LHCN-M2 (cell line): Measurements from ENCODE around the gene GAB2. TPM values are rescaled to one million over a fixed set of nuclear protein-coding genes. Genes with fewer than 3 reads are reported as not detected.

Experiments
- DNase-seq: peaks from one replicate; pipeline ENCODE4 v3.0.0-alpha.2; 2012; ENCODE audit warnings: low read depth
- total RNA-seq: library from RNA; depleted of rRNA; stranded (reverse); fragments of >200 nt; gene quantifications from 2 replicates; pipeline ENCODE4 v1.2.3, GENCODE V29; 2014

Gene GAB2
- total RNA-seq, 1 experiment from 2014 or later: 8.1 TPM

- DNase-seq: no peak
Measured at GRCh38 chr11:78428773-78429172, 11.2 kb upstream of the GAB2 start.

GRCh38 chr11:78428266-78428636 is 10.6 kb upstream of the GAB2 start:
- no peak for DNase-seq

GRCh38 chr11:78427615-78428265 is 10.1 kb upstream of the GAB2 start:
- no peak for DNase-seq

GRCh38 chr11:78426845-78427244 is 9.2 kb upstream of the GAB2 start:
- DNase-seq: no peak

GRCh38 chr11:78425399-78426070 is 7.9 kb upstream of the GAB2 start:
- no peak for DNase-seq

GRCh38 chr11:78424334-78425270 is 7.0 kb upstream of the GAB2 start:
- DNase-seq: peak; percentile 62

GRCh38 chr11:78423241-78423640 is 5.6 kb upstream of the GAB2 start:
- DNase-seq: no peak

- peak; percentile 51 for DNase-seq
Measured at GRCh38 chr11:78420796-78421209, 3.2 kb upstream of the GAB2 start.

- DNase-seq: peak; percentile 83
Measured at GRCh38 chr11:78420255-78420764, 2.7 kb upstream of the GAB2 start.

GRCh38 chr11:78419327-78419726 is 1.7 kb upstream of the GAB2 start:
- DNase-seq: peak; percentile 89

GRCh38 chr11:78418584-78419211 is 1.1 kb upstream of the GAB2 start:
- no peak for DNase-seq

GRCh38 chr11:78417888-78418583 is 416 bp upstream of the GAB2 start:
- DNase-seq: peak; percentile 70

GRCh38 chr11:78416285-78417174 is 1.1 kb downstream of the GAB2 start:
- peak; percentile 90 for DNase-seq

GRCh38 chr11:78415338-78415737 is 2.3 kb downstream of the GAB2 start:
- DNase-seq: no peak

- DNase-seq: no peak
Measured at GRCh38 chr11:78414321-78415051, 3.1 kb downstream of the GAB2 start.

- no peak for DNase-seq
Measured at GRCh38 chr11:78408619-78409018, 9.0 kb downstream of the GAB2 start.

GRCh38 chr11:78406568-78407196 is 10.9 kb downstream of the GAB2 start:
- no peak for DNase-seq

GRCh38 chr11:78405805-78406204 is 11.8 kb downstream of the GAB2 start:
- DNase-seq: no peak

GRCh38 chr11:78403781-78404180 is 13.8 kb downstream of the GAB2 start:
- no peak for DNase-seq
